ENCODE results near the gene MGP.

MGP gene

GRCh38 chr12:14906114-14906513, 20.5 kb upstream of the MGP start:
- Histone ChIP-seq H3K4me1 (peaks cover 1% of the 10 kb centered on the region; the same call in 1 of the 2 replicates), H3K27me3 (no peaks in the 10 kb centered on the region), H3K9me3 (no peaks in the 10 kb centered on the region), H3K36me3 (no peaks in the 10 kb centered on the region), H3K4me3 (ENCODE audit: low read depth, low read length) (no peak overlapping the region)
- DNase-seq, result no peak
- no peak for TF ChIP-seq CTCF (IDR thresholded peaks at IDR 0.05; ENCODE audit: low read depth, low read length)

- Histone ChIP-seq H3K4me1 (peaks cover 5% of the 10 kb centered on the region; the same call in 1 of the 2 replicates), H3K27me3 (no peaks in the 10 kb centered on the region), H3K36me3 (no peaks in the 10 kb centered on the region), H3K4me3 (ENCODE audit: low read depth, low read length) (no peak overlapping the region), H3K9me3 (no peaks in the 10 kb centered on the region)
- no peak for DNase-seq
- TF ChIP-seq CTCF (IDR thresholded peaks at IDR 0.05; ENCODE audit: low read depth, low read length), result no peak
Measured at GRCh38 chr12:14905269-14906004, 19.8 kb upstream of the MGP start.

- Histone ChIP-seq H3K36me3 (no peaks in the 10 kb centered on the region), H3K4me3 (ENCODE audit: low read depth, low read length) (no peak overlapping the region), H3K9me3 (no peaks in the 10 kb centered on the region), H3K27me3 (no peaks in the 10 kb centered on the region), H3K4me1 (peaks cover 5% of the 10 kb centered on the region; the same call in 1 of the 2 replicates)
- TF ChIP-seq CTCF (IDR thresholded peaks at IDR 0.05; ENCODE audit: low read depth, low read length), result no peak
- no peak for DNase-seq
Measured at GRCh38 chr12:14904854-14905253, 19.2 kb upstream of the MGP start.

- DNase-seq, result no peak
- H3K4me1 ChIP-seq, result peaks cover 5% of the 10 kb centered on the region; the same call in 1 of the 2 replicates
- H3K9me3 ChIP-seq, result no peaks in the 10 kb centered on the region
- no peak for TF ChIP-seq CTCF (IDR thresholded peaks at IDR 0.05; ENCODE audit: low read depth, low read length)
- H3K4me3 ChIP-seq (ENCODE audit: low read depth, low read length), result no peak overlapping the region
- no peaks in the 10 kb centered on the region for H3K36me3 ChIP-seq
- H3K27me3 ChIP-seq, result no peaks in the 10 kb centered on the region
Measured at GRCh38 chr12:14903386-14904098, 17.9 kb upstream of the MGP start.

- no peak overlapping the region for H3K4me3 ChIP-seq (ENCODE audit: low read depth, low read length)
- no peaks in the 10 kb centered on the region for H3K9me3 ChIP-seq
- H3K36me3 ChIP-seq, result no peaks in the 10 kb centered on the region
- no peaks in the 10 kb centered on the region for H3K27me3 ChIP-seq
- H3K4me1 ChIP-seq, result peaks cover 5% of the 10 kb centered on the region; the same call in 1 of the 2 replicates
- TF ChIP-seq CTCF (IDR thresholded peaks at IDR 0.05; ENCODE audit: low read depth, low read length), result no peak
- DNase-seq, result no peak
Measured at GRCh38 chr12:14902465-14902864, 16.8 kb upstream of the MGP start.

- Histone ChIP-seq H3K27me3 (no peaks in the 10 kb centered on the region), H3K4me3 (ENCODE audit: low read depth, low read length) (no peak overlapping the region), H3K36me3 (no peaks in the 10 kb centered on the region), H3K9me3 (no peaks in the 10 kb centered on the region), H3K4me1 (peaks cover 15% of the 10 kb centered on the region)
- DNase-seq, result no peak
- TF ChIP-seq CTCF (IDR thresholded peaks at IDR 0.05; ENCODE audit: low read depth, low read length), result peak; percentile 40
Measured at GRCh38 chr12:14901228-14901562, 15.5 kb upstream of the MGP start.

Measured in BE2C (cell line).